Keratinocyte (primary cell): Measurements from ENCODE around the gene CDHR3. TPM values are rescaled to one million over a fixed set of nuclear protein-coding genes. Genes with fewer than 3 reads are reported as not detected.

Experiments used
- DNase-seq: peaks from one replicate; pipeline ENCODE4 v3.0.0-alpha.2; 2011; ENCODE audit warnings: low read depth, missing footprints, low spot score
- FAIRE-seq: peaks from 2 replicates; lab custom pipeline; 2011; peaks lifted over from hg19 to GRCh38; lab: Jason Lieb, UNC
- H2AFZ ChIP-seq: 2 replicates; pipeline ENCODE4 v1.6.0; 2012; ENCODE audit warnings: low read length, control low read depth, inconsistent platforms; ENCODE audit not compliant: control insufficient read depth
- H3K27ac ChIP-seq: 2 replicates; pipeline ENCODE4 v1.5.1; 2011; ENCODE audit warnings: low read length; ENCODE audit not compliant: control insufficient read depth, insufficient read depth
- H3K27me3 ChIP-seq: 3 replicates; pipeline ENCODE4 v1.6.0; 2011; ENCODE audit warnings: low read length; ENCODE audit not compliant: control insufficient read depth, insufficient read depth; ENCODE audit errors: extremely low read depth
- H3K36me3 ChIP-seq, 2 experiments: 2 replicates in 1 of 2; 3 replicates in 1 of 2; pipeline ENCODE4 v1.5.1; 2011; ENCODE audit warnings: low read length in 2 of 2, mild to moderate bottlenecking in 1 of 2; ENCODE audit not compliant: control insufficient read depth in 2 of 2, insufficient read depth in 2 of 2; ENCODE audit errors: extremely low read depth in 1 of 2
- H3K4me1 ChIP-seq: 3 replicates; pipeline ENCODE4 v1.5.1; 2011; ENCODE audit warnings: low read length; ENCODE audit not compliant: control insufficient read depth, insufficient read depth; ENCODE audit errors: extremely low read depth
- H3K4me2 ChIP-seq: 3 replicates; pipeline ENCODE4 v1.6.0; 2011; ENCODE audit warnings: low read depth, low read length; ENCODE audit not compliant: control insufficient read depth, insufficient read depth; ENCODE audit errors: extremely low read depth
- H3K4me3 ChIP-seq, 3 experiments: fragments of 200-600 bp in 1 of 3; sonication (generic) in 1 of 3; 2 replicates in 2 of 3; 3 replicates in 1 of 3; pipeline ENCODE4 v1.5.1; 2011 to 2016; ENCODE audit warnings: low read length in 3 of 3, mild to moderate bottlenecking in 3 of 3, control low read depth in 2 of 3, inconsistent platforms in 1 of 3, low read depth in 1 of 3, mixed read lengths in 1 of 3, mixed run types in 1 of 3, moderate library complexity in 1 of 3; ENCODE audit not compliant: control insufficient read depth in 2 of 3, insufficient read depth in 2 of 3; ENCODE audit errors: extremely low read depth in 1 of 3
- H3K79me2 ChIP-seq: 2 replicates; pipeline ENCODE4 v1.6.0; 2012; ENCODE audit warnings: low read length; ENCODE audit not compliant: control insufficient read depth, insufficient read depth
- H3K9ac ChIP-seq: 3 replicates; pipeline ENCODE4 v1.6.0; 2011; ENCODE audit warnings: low read length; ENCODE audit not compliant: control insufficient read depth, insufficient read depth; ENCODE audit errors: extremely low read depth
- H3K9me1 ChIP-seq: 3 replicates; pipeline ENCODE4 v1.6.0; 2011; ENCODE audit warnings: low read length; ENCODE audit not compliant: control insufficient read depth, insufficient read depth; ENCODE audit errors: extremely low read depth
- H3K9me3 ChIP-seq: 2 replicates; pipeline ENCODE4 v1.5.1; 2012; ENCODE audit warnings: low read depth, low read length; ENCODE audit not compliant: control insufficient read depth
- H4K20me1 ChIP-seq: 3 replicates; pipeline ENCODE4 v1.6.0; 2011; ENCODE audit warnings: low read length; ENCODE audit not compliant: control insufficient read depth, insufficient read depth; ENCODE audit errors: extremely low read depth
- EZH2 ChIP-seq: IDR thresholded peaks from one replicate; pipeline ENCODE4 v1.6.1; 2012; ENCODE audit warnings: inconsistent platforms, mild to moderate bottlenecking, low read length, moderate library complexity
- dilution Hi-C: fragments of 300-500 bp; cut with MboI; formaldehyde crosslinking; loops from one replicate; pipeline ENCODE4 v1.7.0; 2020; ENCODE audit warnings: low sequenced_read_pairs; ENCODE audit not compliant: extremely low pct_ligation_motif_present
- polyA plus RNA-seq, 5 experiments: library from polyadenylated mRNA; depleted of rRNA in 3 of 5; stranded (reverse) in 3 of 5; stranded (forward) in 1 of 5; unstranded in 1 of 5; fragments of >200 nt; gene quantifications; 1 replicate in 1 of 5; 2 replicates in 3 of 5; 3 replicates in 1 of 5; pipeline versions ENCODE4 v1.2.1 to v1.2.3, GENCODE V29; 2011 to 2012; ENCODE audit warnings: missing spikeins in 2 of 5, low read depth in 1 of 5, low replicate concordance in 1 of 5
- TF ChIP-seq, protein P1 (sequence below), 3 experiments: IDR thresholded peaks in 1 of 3; conservative IDR thresholded peaks in 1 of 3; optimal IDR thresholded peaks in 1 of 3; 2 replicates in 2 of 3; 3 replicates in 1 of 3; pipeline versions ENCODE3 to v1.5.1; 2011; ENCODE audit warnings: low read length in 3 of 3, mild to moderate bottlenecking in 3 of 3, moderate library complexity in 2 of 3, control low read depth in 1 of 3, inconsistent platforms in 1 of 3; ENCODE audit not compliant: insufficient read depth in 2 of 3; ENCODE audit errors: extremely low read depth in 1 of 3

Gene CDHR3
- polyA plus RNA-seq, 1 donor (not counting 4 experiments of a cell fraction or from before 2014, with no cell fraction given), result 1.2 TPM

DNA sequence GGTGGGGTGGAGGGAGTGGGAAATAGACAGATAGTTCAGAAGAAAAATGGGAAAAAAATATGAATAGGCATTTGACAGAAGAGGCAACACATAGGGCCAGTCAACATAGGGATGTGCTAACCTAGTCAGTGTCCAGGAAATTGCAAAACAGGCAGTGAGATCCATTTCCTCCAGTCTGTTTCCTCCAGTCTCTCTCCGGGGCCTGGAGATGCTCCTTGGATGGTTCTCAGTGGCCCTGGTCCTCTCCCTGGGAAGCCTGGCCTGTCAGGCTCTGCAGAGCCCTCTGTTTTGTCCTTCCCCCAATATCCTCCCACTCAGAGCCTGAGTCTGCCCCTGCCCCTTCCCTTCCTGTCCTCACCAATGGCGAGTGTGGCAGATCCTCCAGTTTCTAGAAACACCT is 96.5 kb downstream of the CDHR3 start:
- Histone ChIP-seq H3K27me3 (no peaks in the 10 kb centered on the region), H3K9me3 (no peaks in the 10 kb centered on the region), H3K9me1 (no peaks in the 10 kb centered on the region), H3K4me2 (no peak overlapping the region), H3K36me3 (no peaks in the 10 kb centered on the region), H3K4me1 (peaks cover 70% of the 10 kb centered on the region), H3K27ac (no peak overlapping the region), H3K79me2 (no peaks in the 10 kb centered on the region), H3K4me3 (no peak overlapping the region), H3K9ac (no peak overlapping the region), H2AFZ (no peak overlapping the region), H4K20me1 (no peaks in the 10 kb centered on the region)
- no peak for FAIRE-seq
- TF ChIP-seq, protein P1, sequence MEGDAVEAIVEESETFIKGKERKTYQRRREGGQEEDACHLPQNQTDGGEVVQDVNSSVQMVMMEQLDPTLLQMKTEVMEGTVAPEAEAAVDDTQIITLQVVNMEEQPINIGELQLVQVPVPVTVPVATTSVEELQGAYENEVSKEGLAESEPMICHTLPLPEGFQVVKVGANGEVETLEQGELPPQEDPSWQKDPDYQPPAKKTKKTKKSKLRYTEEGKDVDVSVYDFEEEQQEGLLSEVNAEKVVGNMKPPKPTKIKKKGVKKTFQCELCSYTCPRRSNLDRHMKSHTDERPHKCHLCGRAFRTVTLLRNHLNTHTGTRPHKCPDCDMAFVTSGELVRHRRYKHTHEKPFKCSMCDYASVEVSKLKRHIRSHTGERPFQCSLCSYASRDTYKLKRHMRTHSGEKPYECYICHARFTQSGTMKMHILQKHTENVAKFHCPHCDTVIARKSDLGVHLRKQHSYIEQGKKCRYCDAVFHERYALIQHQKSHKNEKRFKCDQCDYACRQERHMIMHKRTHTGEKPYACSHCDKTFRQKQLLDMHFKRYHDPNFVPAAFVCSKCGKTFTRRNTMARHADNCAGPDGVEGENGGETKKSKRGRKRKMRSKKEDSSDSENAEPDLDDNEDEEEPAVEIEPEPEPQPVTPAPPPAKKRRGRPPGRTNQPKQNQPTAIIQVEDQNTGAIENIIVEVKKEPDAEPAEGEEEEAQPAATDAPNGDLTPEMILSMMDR (optimal IDR thresholded peaks at IDR 0.05 in 1 of 3, IDR thresholded peaks at IDR 0.05 in 1 of 3, conservative IDR thresholded peaks at IDR 0.05 in 1 of 3; ENCODE audit: extremely low read depth in 1 of 3, insufficient read depth in 2 of 3, low read length in 3 of 3), result no peak
- TF ChIP-seq EZH2, result no peak
- DNase-seq, result no peak
- dilution Hi-C loops, result no loop called here

DNA sequence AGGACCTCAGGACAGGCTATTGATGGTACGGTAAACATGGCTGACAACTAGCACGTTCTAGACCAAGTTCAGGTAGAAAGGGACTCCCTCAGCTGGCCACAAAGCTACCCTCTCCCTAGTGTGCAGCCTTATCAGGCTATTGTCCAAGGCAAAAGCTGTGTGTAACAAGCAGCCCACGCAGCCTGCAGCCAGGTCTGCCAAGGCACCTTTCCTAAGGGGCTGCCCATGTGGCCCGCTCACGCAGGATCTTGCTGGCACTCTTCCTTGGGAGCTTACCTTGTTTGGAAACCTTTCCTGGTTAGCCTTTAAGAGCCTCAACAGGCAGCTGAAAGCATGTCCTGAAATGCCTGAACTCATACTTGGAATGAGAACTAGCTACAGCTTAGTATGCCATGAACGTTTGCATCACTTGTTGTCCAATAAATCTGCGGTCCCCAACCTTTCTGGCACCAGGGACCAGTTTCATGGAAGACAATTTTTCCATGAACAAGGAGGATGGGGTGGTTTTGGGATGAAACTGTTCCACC is 97.4 kb downstream of the CDHR3 start:
- Histone ChIP-seq H4K20me1 (no peaks in the 10 kb centered on the region), H3K9ac (no peak overlapping the region), H3K79me2 (no peaks in the 10 kb centered on the region), H3K4me3 (no peak overlapping the region), H2AFZ (peak overlapping the region; percentile 66), H3K9me3 (no peaks in the 10 kb centered on the region), H3K36me3 (no peaks in the 10 kb centered on the region), H3K4me1 (peaks cover 78% of the 10 kb centered on the region), H3K4me2 (no peak overlapping the region), H3K27ac (no peak overlapping the region), H3K27me3 (no peaks in the 10 kb centered on the region), H3K9me1 (no peaks in the 10 kb centered on the region)
- dilution Hi-C loops, result no loop called here
- no peak for TF ChIP-seq EZH2
- TF ChIP-seq, protein P1 (optimal IDR thresholded peaks at IDR 0.05 in 1 of 3, IDR thresholded peaks at IDR 0.05 in 1 of 3, conservative IDR thresholded peaks at IDR 0.05 in 1 of 3; ENCODE audit: extremely low read depth in 1 of 3, insufficient read depth in 2 of 3, low read length in 3 of 3), result no peak
- DNase-seq (no peak), FAIRE-seq (no peak)
